Suprapubic skin (tissue), 3 donors: ENCODE measurements around the gene ANO9.

Experiments
- CTCF ChIP-seq, 2 donors: fragments of 200-600 bp in 1 of 2; fragments of 450-650 bp in 1 of 2; sonication (generic) in 1 of 2; IDR thresholded peaks; one replicate each; pipeline ENCODE4 v1.5.1; 2016 to 2019; ENCODE audit warnings: antibody characterized with exemption in 2 of 2, mild to moderate bottlenecking in 1 of 2, moderate library complexity in 1 of 2
- POLR2AphosphoS5 ChIP-seq, 3 donors: sonication (generic); formaldehyde crosslinking; IDR thresholded peaks; one replicate each; pipeline ENCODE4 v1.6.1; 2017; ENCODE audit warnings: antibody characterized with exemption in 3 of 3

GRCh38 chr11:468036-468435 lies 26.2 kb upstream of the ANO9 start:
- TF ChIP-seq POLR2AphosphoS5 (IDR thresholded peaks at IDR 0.05) = no peak
- no peak for TF ChIP-seq CTCF (IDR thresholded peaks at IDR 0.05)
